Lower leg skin (tissue), 3 donors: Measurements from ENCODE around the gene LIPH.

Experiments used
- CTCF ChIP-seq, 3 donors: fragments of 450-650 bp; IDR thresholded peaks; one replicate each; pipeline ENCODE4 v1.5.1; 2016; ENCODE audit warnings: antibody characterized with exemption in 3 of 3, mild to moderate bottlenecking in 3 of 3, moderate library complexity in 2 of 3
- POLR2A ChIP-seq, 2 donors: fragments of 450-650 bp; IDR thresholded peaks; one replicate each; pipeline ENCODE4 v1.6.1; 2016 to 2017; ENCODE audit warnings: antibody characterized with exemption in 2 of 2, mild to moderate bottlenecking in 1 of 2, moderate library complexity in 1 of 2

GRCh38 chr3:185561958-185562357 lies 9.6 kb upstream of the LIPH start:
- no peak for TF ChIP-seq CTCF (IDR thresholded peaks at IDR 0.05)
- no peak for TF ChIP-seq POLR2A (IDR thresholded peaks at IDR 0.05)
